Left ventricle myocardium inferior (tissue), 1 donor: ENCODE data around the gene MRRF. TPM values are rescaled to one million over a fixed set of nuclear protein-coding genes. Genes with fewer than 3 reads are reported as not detected.

Source experiments
- DNase-seq: peaks from one replicate; pipeline ENCODE4 v3.0.0-alpha.2; 2020
- H3K27ac ChIP-seq: fragments of 200-600 bp; replicated peaks from 2 replicates; pipeline ENCODE4 v1.8.0; 2021
- H3K27me3 ChIP-seq: fragments of 200-600 bp; 2 replicates; pipeline ENCODE4 v1.8.0; 2021; ENCODE audit warnings: low read depth
- H3K36me3 ChIP-seq: fragments of 200-600 bp; 2 replicates; pipeline ENCODE4 v1.8.0; 2021
- H3K4me1 ChIP-seq: fragments of 200-600 bp; 2 replicates; pipeline ENCODE4 v1.8.0; 2021
- H3K4me3 ChIP-seq: fragments of 200-600 bp; 2 replicates; pipeline ENCODE4 v1.8.0; 2021; ENCODE audit warnings: mild to moderate bottlenecking, moderate library complexity
- H3K9me3 ChIP-seq: fragments of 200-600 bp; replicated peaks from 2 replicates; pipeline ENCODE4 v1.8.0; 2021
- CTCF ChIP-seq: fragments of 200-600 bp; IDR thresholded peaks from 2 replicates; pipeline ENCODE4 v1.8.0; 2021; ENCODE audit warnings: antibody characterized with exemption, mild to moderate bottlenecking, borderline replicate concordance
- intact Hi-C: fragments of 100-400 bp; cut with micrococcal nuclease; formaldehyde crosslinking; loops from one replicate; pipeline ENCODE4 v1.11.0; 2022
- long read RNA-seq: library from polyadenylated mRNA; unstranded; transcript quantifications from one replicate; pipeline ENCODE4 v2.0.0, GENCODE V29; 2021
- total RNA-seq: library from RNA; stranded (reverse); fragmentation: NEBNext Ultra II Directional; extraction: Animal tissue kit (Norgen Biotek cat#: 25700); gene quantifications from one replicate; pipeline ENCODE4 v1.2.1, GENCODE V29; 2021
- donor health status: DM: no; HTN: yes; CAD: no; lungs with severe emphysema.

MRRF gene
- 35.8 TPM for total RNA-seq
- long read RNA-seq, full-length matches to known transcripts = 40 of 60 reads
- long read RNA-seq, partial matches to known transcripts = 6 of 60 reads
- long read RNA-seq, other reads (novel, unspliced or antisense) = 14 of 60 reads

GRCh38 chr9:122264360-122265148, at the start of gene MRRF, which contains the start of gene RBM18:
MRRF (plus strand) TSS chr9:122264882; CDS start chr9:122270892, 6,010 bp downstream.
RBM18 (minus strand) TSS chr9:122264840; CDS start chr9:122261492, 3,348 bp downstream.
- peaks cover 78% of the 10 kb centered on the region for H3K4me1 ChIP-seq
- DNase-seq = peak; percentile 93
- H3K4me3 ChIP-seq = peak within 1 kb of the TSS; percentile 73
- intact Hi-C loops = no loop called here
- peak within 1 kb of the TSS; percentile 95 for H3K27ac ChIP-seq
- H3K36me3 ChIP-seq = peaks cover 19% of the 10 kb centered on the region
- no peaks in the 10 kb centered on the region for H3K27me3 ChIP-seq
- no peaks in the 10 kb centered on the region for H3K9me3 ChIP-seq
- no peak for TF ChIP-seq CTCF

GRCh38 chr9:122215663-122216062, 49.0 kb upstream of the MRRF start:
- no peak for TF ChIP-seq CTCF
- DNase-seq = no peak
- Histone ChIP-seq H3K9me3 (no peaks in the 10 kb centered on the region), H3K27me3 (peaks cover 100% of the 10 kb centered on the region), H3K27ac (no peak overlapping the region), H3K4me1 (peaks cover 36% of the 10 kb centered on the region), H3K4me3 (no peak overlapping the region), H3K36me3 (no peaks in the 10 kb centered on the region)
- intact Hi-C loops = no loop called here

- Histone ChIP-seq H3K27me3 (peaks cover 100% of the 10 kb centered on the region), H3K36me3 (no peaks in the 10 kb centered on the region), H3K27ac (no peak overlapping the region), H3K4me1 (peaks cover 42% of the 10 kb centered on the region), H3K9me3 (no peaks in the 10 kb centered on the region), H3K4me3 (no peak overlapping the region)
- no peak for TF ChIP-seq CTCF
- no peak for DNase-seq
- intact Hi-C loops = no loop called here
These were observed 48.4 kb upstream of the MRRF start for GRCh38 chr9:122216138-122216797.

- H3K27me3 ChIP-seq = peaks cover 100% of the 10 kb centered on the region
- H3K9me3 ChIP-seq = no peaks in the 10 kb centered on the region
- no peak overlapping the region for H3K27ac ChIP-seq
- intact Hi-C loops = no loop called here
- no peaks in the 10 kb centered on the region for H3K36me3 ChIP-seq
- DNase-seq = no peak
- H3K4me1 ChIP-seq = peaks cover 47% of the 10 kb centered on the region
- no peak for TF ChIP-seq CTCF
- H3K4me3 ChIP-seq = no peak overlapping the region
These were observed 47.8 kb upstream of the MRRF start for GRCh38 chr9:122216798-122217418.

GRCh38 chr9:122217640-122218039, 47.0 kb upstream of the MRRF start:
- H3K4me1 ChIP-seq = peaks cover 47% of the 10 kb centered on the region
- TF ChIP-seq CTCF = no peak

More at GRCh38 chr9:122217640-122218039, 47.0 kb upstream of the MRRF start:
- H3K9me3 ChIP-seq = no peaks in the 10 kb centered on the region
- H3K27me3 ChIP-seq = peaks cover 100% of the 10 kb centered on the region
- intact Hi-C loops = no loop called here
- no peak overlapping the region for H3K4me3 ChIP-seq
- DNase-seq = no peak
- H3K27ac ChIP-seq = no peak overlapping the region
- H3K36me3 ChIP-seq = no peaks in the 10 kb centered on the region
